Heart right ventricle (tissue), 16 donors: ENCODE results near the gene NOXO1. TPM values are rescaled to one million over a fixed set of nuclear protein-coding genes. Genes with fewer than 3 reads are reported as not detected.

Experiments
- ATAC-seq, 8 donors: fragments of 200-7000 bp; cut with Tn5 transposase; one replicate each; pipeline ENCODE4 v1.9.1; 2020; ENCODE audit warnings: mild to moderate bottlenecking in 8 of 8, moderate library complexity in 8 of 8, moderate number of reproducible peaks in 1 of 8
- DNase-seq, 2 donors: peaks; one replicate each; pipeline ENCODE4 v3.0.0-alpha.2; 2020
- H3K27ac ChIP-seq, 10 donors: fragments of 200-600 bp; sonication (generic) in 2 of 10; one replicate each; pipeline versions ENCODE4 v1.5.0 to v1.8.0; 2020 to 2022; ENCODE audit warnings: mild to moderate bottlenecking in 3 of 10
- H3K27me3 ChIP-seq, 7 donors: fragments of 200-600 bp; one replicate each; pipeline ENCODE4 v1.8.0; 2021 to 2022; ENCODE audit warnings: mild to moderate bottlenecking in 2 of 7
- H3K36me3 ChIP-seq, 9 donors: fragments of 200-600 bp; sonication (generic) in 1 of 9; one replicate each; pipeline versions ENCODE4 v1.5.0 to v1.8.0; 2020 to 2022; ENCODE audit warnings: mild to moderate bottlenecking in 2 of 9
- H3K4me1 ChIP-seq, 9 donors: fragments of 200-600 bp; sonication (generic) in 1 of 9; one replicate each; pipeline versions ENCODE4 v1.5.0 to v1.8.0; 2020 to 2022; ENCODE audit warnings: mild to moderate bottlenecking in 4 of 9
- H3K4me3 ChIP-seq, 10 donors: fragments of 200-600 bp; sonication (generic) in 2 of 10; one replicate each; pipeline versions ENCODE4 v1.5.0 to v1.8.0; 2020 to 2022; ENCODE audit warnings: mild to moderate bottlenecking in 7 of 10, moderate library complexity in 2 of 10
- H3K9me3 ChIP-seq, 11 donors: fragments of 200-600 bp in 10 of 11; sonication (generic) in 2 of 11; one replicate each; pipeline versions ENCODE4 v1.5.0 to v1.8.0; 2013 to 2022; ENCODE audit warnings: mild to moderate bottlenecking in 2 of 11, control low read depth in 1 of 11, moderate library complexity in 1 of 11
- CTCF ChIP-seq, 9 donors: fragments of 200-600 bp; sonication (generic) in 2 of 9; IDR thresholded peaks; one replicate each; pipeline versions ENCODE4 v1.5.0 to v1.8.0; 2021 to 2022; ENCODE audit warnings: antibody characterized with exemption in 9 of 9, mild to moderate bottlenecking in 5 of 9, moderate library complexity in 1 of 9
- WGBS, 2 donors: extraction: QIAGEN DNeasy Blood & Tissue Kit; methylation state at CpG; one replicate each; pipeline ENCODE4 v1.1.7; 2013; ENCODE audit warnings: inconsistent platforms in 1 of 2; 5-methylcytosine and 5-hydroxymethylcytosine counted together
- intact Hi-C, 10 donors: fragments of 100-400 bp; cut with DNase I; formaldehyde crosslinking; loops; one replicate each; pipeline versions ENCODE4 v1.11.1 to v1.14.2; 2022
- polyA plus RNA-seq, 2 donors: library from polyadenylated mRNA; stranded (reverse); fragments of 200-250 nt; gene quantifications; one replicate each; pipeline ENCODE4 v1.2.3, GENCODE V29; 2013
- total RNA-seq, 10 donors: library from RNA; stranded (reverse); fragmentation: NEBNext Ultra II Directional in 3 of 10; extraction: Animal tissue kit (Norgen Biotek cat#: 25700) in 3 of 10; gene quantifications; one replicate each; pipeline versions ENCODE4 v1.2.1 to v1.2.4, GENCODE V29; 2021 to 2023
- donor health status: Arrhythmogenic right ventricular cardiomyopathy.
- donor health status: ischemic (EF 13 %, LVEDD 7.1; RV severe dilation, severe dysfunction).
- donor health status: healthy with polysubstance abuse.
- donor health status: DM: no; HTN: yes; CAD: no.
- donor health status: DM: no; HTN: no; CAD: no.
- donor health status: ischemic (EF 25% LVEDD 6.9; RV normal size, moderate dysfunction).
- donor health status: ischemic (EF 25% LVEDD 5.7; RV mildly dilated, moderate dysfunction).
- donor health status: healthy.
- donor health status: DM: yes; HTN: yes; CAD: no.
- donor health status: Ischemic cardiomyopathy.
- donor health status: ischemic (EF 35%, LVEDD 5.7; RV mildly dilated, moderate dysfunction).
- donor health status: nonischemic (EF 11% LVEDD 7.7; RV severe dilation, severe dysfunction).
- donor health status: DM: yes; HTN: yes; CAD: no.
- donor health status: PGD.
- donor health status: ischemic (EF 29% LVEDD 5.4; RV normal size, mild dysfunction).
- donor health status: nonischemic (EF 23%, LVEDD 6.1; RV moderate dilation, normal function).

Gene NOXO1
- total and polyA plus RNA-seq, 12 donors, result 0.09 to 0.29 TPM; not detected in 10

- peaks cover 37 to 67% (median 54%) of the 10 kb centered on the region in 9 donors for H3K4me1 ChIP-seq
- intact Hi-C loops, result loop anchor here in 1 of 10 donors (10.0 kb wide), 1 partner anchor 139 kb away; the partner anchor contains the start of gene RAB26
- H3K4me3 ChIP-seq, result no peak overlapping the region
- H3K36me3 ChIP-seq, result peaks cover 13 to 44% (median 26%) of the 10 kb centered on the region in 9 donors
- no peaks in the 10 kb centered on the region for H3K27me3 ChIP-seq
- H3K9me3 ChIP-seq, result no peaks in the 10 kb centered on the region
- WGBS, 2 donors, result 78 to 84% methylated on average over 21 of the region's 21 CpGs
- ATAC-seq (no peak), DNase-seq (no peak)
- H3K27ac ChIP-seq, result no peak overlapping the region
- TF ChIP-seq CTCF (IDR thresholded peaks at IDR 0.05), result peak in 1 of 9 donors; percentile 7
Measured at GRCh38 chr16:2005646-2006045, 24.4 kb upstream of the NOXO1 start.

- no peak for DNase-seq
Measured at GRCh38 chr16:2004795-2005517, 23.7 kb upstream of the NOXO1 start.

GRCh38 chr16:2003827-2004641 is 22.8 kb upstream of the NOXO1 start:
- Histone ChIP-seq H3K36me3 (peaks cover 16 to 60% (median 42%) of the 10 kb centered on the region in 9 donors), H3K4me1 (peaks cover 34 to 59% (median 47%) of the 10 kb centered on the region in 9 donors), H3K27ac (peak overlapping the region in 4 of 10 donors; percentile 34 to 59 (median 40)), H3K27me3 (no peaks in the 10 kb centered on the region), H3K9me3 (no peaks in the 10 kb centered on the region), H3K4me3 (peak overlapping the region in 6 of 10 donors; percentile 9 to 34 (median 22))
- ATAC-seq, result peak; percentile 80 to 90 (median 87)
- TF ChIP-seq CTCF (IDR thresholded peaks at IDR 0.05), result peak; percentile 87 to 98 (median 97)
- DNase-seq, result peak; percentile 89 to 90
- intact Hi-C loops, result loop anchor here in 2 of 10 donors (5.0 to 10.0 kb wide), 2 partner anchors 138 to 141 kb away; partner anchors contain the start of gene RAB26 (in 1 of the 2)
- 28 to 31% methylated on average over 36 of the region's 36 CpGs for WGBS, 2 donors

More at GRCh38 chr16:2004795-2005517, 23.7 kb upstream of the NOXO1 start:
- no peaks in the 10 kb centered on the region for H3K9me3 ChIP-seq
- no peaks in the 10 kb centered on the region for H3K27me3 ChIP-seq
- peaks cover 13 to 51% (median 33%) of the 10 kb centered on the region in 9 donors for H3K36me3 ChIP-seq
- WGBS, 2 donors, result 77 to 86% methylated on average over 34 of the region's 34 CpGs
- H3K4me3 ChIP-seq, result no peak overlapping the region
- no peak overlapping the region for H3K27ac ChIP-seq
- no peak for TF ChIP-seq CTCF (IDR thresholded peaks at IDR 0.05)
- intact Hi-C loops, result loop anchor here in 2 of 10 donors (5.0 to 10.0 kb wide), 2 partner anchors 137 to 140 kb away; partner anchors contain the start of gene RAB26 (in 1 of the 2)
- no peak for ATAC-seq
- H3K4me1 ChIP-seq, result peaks cover 34 to 60% (median 47%) of the 10 kb centered on the region in 9 donors
